ENCODE measurements around the gene FREM2. TPM values are rescaled to one million over a fixed set of nuclear protein-coding genes. Genes with fewer than 3 reads are reported as not detected.

The FREM2 gene
- total and polyA plus RNA-seq, 2 of the 4 experiments (the other 2 are of a cell fraction): not detected

DNA sequence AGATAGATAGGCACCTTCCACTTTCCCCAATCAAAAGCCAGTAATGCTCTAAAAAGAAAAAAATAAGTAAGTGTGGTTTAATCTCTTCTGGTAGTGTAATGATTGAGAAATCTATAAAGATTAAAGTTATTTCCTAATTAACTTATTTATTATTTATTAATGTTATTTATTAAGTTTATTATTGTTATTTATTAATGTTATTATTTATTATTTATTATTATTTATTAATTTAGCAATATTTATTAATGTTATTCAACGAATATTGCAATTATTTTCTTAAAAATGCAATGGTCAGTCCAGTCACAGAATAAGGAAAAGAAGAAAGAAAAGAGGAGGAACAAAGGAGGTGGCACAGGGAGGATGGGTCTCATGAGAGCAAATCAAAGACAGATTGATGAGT lies 100.7 kb downstream of the FREM2 start:
- H3K79me1 ChIP-seq (ENCODE audit: low read depth in 1 of 2, low read length in 2 of 2): no peaks in the 10 kb centered on the region
- H3K4me2 ChIP-seq (ENCODE audit: low read depth, low read length): no peak overlapping the region
- no TSS peak for BruUV-seq (replicated peaks)
- DNase-seq: no peak
- WGBS, 2 experiments (ENCODE audit: extremely low coverage in 2 of 2, insufficient read length in 1 of 2): no CpG with 5 or more reads among the region's 1 CpG
- in situ Hi-C loops (cut with MboI; ENCODE audit: low sequenced_read_pairs) (no loop called here), intact Hi-C loops (cut with micrococcal nuclease) (no loop called here), dilution Hi-C loops (cut with HindIII; ENCODE audit: low sequenced_read_pairs, unreplicated experiment) (no loop called here)
- H3K4me3 ChIP-seq (ENCODE audit: insufficient read depth, low read depth, low read length): no peak overlapping the region
- ChIA-PET CTCF (no interaction called here), POLR2A (ENCODE audit: unreplicated experiment) (no interaction called here)
- no peak overlapping the region for H4K8ac ChIP-seq (ENCODE audit: low read depth in 2 of 2, low read length in 2 of 2)
- no peak overlapping the region for H3K23ac ChIP-seq (ENCODE audit: low read depth, low read length)
- H3K14ac ChIP-seq (replicated peaks; ENCODE audit: low read depth, low read length): no peak overlapping the region
- no peak overlapping the region for H3K27ac ChIP-seq (ENCODE audit: insufficient read depth, low read length)
- H3K18ac ChIP-seq (ENCODE audit: low read depth, low read length): no peak overlapping the region
- H2BK15ac ChIP-seq (ENCODE audit: low read depth, low read length): no peak overlapping the region
- no peaks in the 10 kb centered on the region for H3K9me1 ChIP-seq (ENCODE audit: insufficient read depth, low read length)
- no peak overlapping the region for H4K91ac ChIP-seq (ENCODE audit: insufficient read depth, low read depth, low read length)
- no peaks in the 10 kb centered on the region for H3K27me3 ChIP-seq (ENCODE audit: control insufficient read depth, insufficient read depth, low read length)
- H3K4ac ChIP-seq (ENCODE audit: low read depth, low read length): no peak overlapping the region
- no peak overlapping the region for H4K5ac ChIP-seq (ENCODE audit: low read depth, low read length)
- H3K4me1 ChIP-seq (ENCODE audit: control insufficient read depth, insufficient read depth, low read length): no peaks in the 10 kb centered on the region
- no peak for TF ChIP-seq CEBPB (IDR thresholded peaks at IDR 0.05; ENCODE audit: low read depth, low read length)
- no peak for TF ChIP-seq POLR2A (IDR thresholded peaks at IDR 0.05; ENCODE audit: low read depth, low read length)
- TF ChIP-seq, protein P1, sequence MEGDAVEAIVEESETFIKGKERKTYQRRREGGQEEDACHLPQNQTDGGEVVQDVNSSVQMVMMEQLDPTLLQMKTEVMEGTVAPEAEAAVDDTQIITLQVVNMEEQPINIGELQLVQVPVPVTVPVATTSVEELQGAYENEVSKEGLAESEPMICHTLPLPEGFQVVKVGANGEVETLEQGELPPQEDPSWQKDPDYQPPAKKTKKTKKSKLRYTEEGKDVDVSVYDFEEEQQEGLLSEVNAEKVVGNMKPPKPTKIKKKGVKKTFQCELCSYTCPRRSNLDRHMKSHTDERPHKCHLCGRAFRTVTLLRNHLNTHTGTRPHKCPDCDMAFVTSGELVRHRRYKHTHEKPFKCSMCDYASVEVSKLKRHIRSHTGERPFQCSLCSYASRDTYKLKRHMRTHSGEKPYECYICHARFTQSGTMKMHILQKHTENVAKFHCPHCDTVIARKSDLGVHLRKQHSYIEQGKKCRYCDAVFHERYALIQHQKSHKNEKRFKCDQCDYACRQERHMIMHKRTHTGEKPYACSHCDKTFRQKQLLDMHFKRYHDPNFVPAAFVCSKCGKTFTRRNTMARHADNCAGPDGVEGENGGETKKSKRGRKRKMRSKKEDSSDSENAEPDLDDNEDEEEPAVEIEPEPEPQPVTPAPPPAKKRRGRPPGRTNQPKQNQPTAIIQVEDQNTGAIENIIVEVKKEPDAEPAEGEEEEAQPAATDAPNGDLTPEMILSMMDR (conservative IDR thresholded peaks at IDR 0.05; ENCODE audit: low read depth, low read length): no peak
- TF ChIP-seq CHD1 (IDR thresholded peaks at IDR 0.05; ENCODE audit: low read depth, low read length): no peak
- TF ChIP-seq, protein P2, sequence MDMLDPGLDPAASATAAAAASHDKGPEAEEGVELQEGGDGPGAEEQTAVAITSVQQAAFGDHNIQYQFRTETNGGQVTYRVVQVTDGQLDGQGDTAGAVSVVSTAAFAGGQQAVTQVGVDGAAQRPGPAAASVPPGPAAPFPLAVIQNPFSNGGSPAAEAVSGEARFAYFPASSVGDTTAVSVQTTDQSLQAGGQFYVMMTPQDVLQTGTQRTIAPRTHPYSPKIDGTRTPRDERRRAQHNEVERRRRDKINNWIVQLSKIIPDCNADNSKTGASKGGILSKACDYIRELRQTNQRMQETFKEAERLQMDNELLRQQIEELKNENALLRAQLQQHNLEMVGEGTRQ (IDR thresholded peaks at IDR 0.05; ENCODE audit: low read depth, low read length): no peak
- no peak for TF ChIP-seq RAD21 (IDR thresholded peaks at IDR 0.05; ENCODE audit: low read length)
- TF ChIP-seq MAZ (IDR thresholded peaks at IDR 0.05; ENCODE audit: borderline replicate concordance, low read depth, low read length): no peak
- no peak for TF ChIP-seq RCOR1 (IDR thresholded peaks at IDR 0.05; ENCODE audit: insufficient replicate concordance, low read length)
- TF ChIP-seq MXI1 (IDR thresholded peaks at IDR 0.05; ENCODE audit: borderline replicate concordance, low read depth, low read length): no peak
- no peak for TF ChIP-seq NFE2L2 (IDR thresholded peaks at IDR 0.05; ENCODE audit: low read depth, low read length)
- TF ChIP-seq SMC3 (IDR thresholded peaks at IDR 0.05; ENCODE audit: low read depth, low read length): no peak
- TF ChIP-seq, protein P3, sequence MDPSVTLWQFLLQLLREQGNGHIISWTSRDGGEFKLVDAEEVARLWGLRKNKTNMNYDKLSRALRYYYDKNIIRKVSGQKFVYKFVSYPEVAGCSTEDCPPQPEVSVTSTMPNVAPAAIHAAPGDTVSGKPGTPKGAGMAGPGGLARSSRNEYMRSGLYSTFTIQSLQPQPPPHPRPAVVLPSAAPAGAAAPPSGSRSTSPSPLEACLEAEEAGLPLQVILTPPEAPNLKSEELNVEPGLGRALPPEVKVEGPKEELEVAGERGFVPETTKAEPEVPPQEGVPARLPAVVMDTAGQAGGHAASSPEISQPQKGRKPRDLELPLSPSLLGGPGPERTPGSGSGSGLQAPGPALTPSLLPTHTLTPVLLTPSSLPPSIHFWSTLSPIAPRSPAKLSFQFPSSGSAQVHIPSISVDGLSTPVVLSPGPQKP (IDR thresholded peaks at IDR 0.05; ENCODE audit: borderline replicate concordance, low read depth, low read length): no peak
- TF ChIP-seq BHLHE40 (IDR thresholded peaks at IDR 0.05; ENCODE audit: low read depth, low read length): no peak
- no peak for TF ChIP-seq RFX5 (IDR thresholded peaks at IDR 0.05; ENCODE audit: low read depth, low read length)
- no peak for TF ChIP-seq FOS (IDR thresholded peaks at IDR 0.05; ENCODE audit: low read depth, low read length)
- TF ChIP-seq MAFK (IDR thresholded peaks at IDR 0.05; ENCODE audit: low read depth, low read length): no peak
- H3K9ac ChIP-seq (ENCODE audit: low read depth, low read length): no peak overlapping the region
- H3K9me3 ChIP-seq (ENCODE audit: control insufficient read depth, insufficient read depth, low read length): no peaks in the 10 kb centered on the region
- H2AK9ac ChIP-seq (replicated peaks; ENCODE audit: low read depth, low read length, poor library complexity): no peak overlapping the region
- no peak overlapping the region for H2BK5ac ChIP-seq (ENCODE audit: low read depth, low read length, poor library complexity, severe bottlenecking)
- no peak overlapping the region for H2BK20ac ChIP-seq (ENCODE audit: low read depth, low read length)
- H2AK5ac ChIP-seq (ENCODE audit: low read depth, low read length): no peak overlapping the region
- H3K56ac ChIP-seq (ENCODE audit: extremely low read depth, insufficient read depth, low read length): no peak overlapping the region
- H2AFZ ChIP-seq (replicated peaks; ENCODE audit: low read length, poor library complexity): no peak overlapping the region
- ATAC-seq (ENCODE audit: low read depth): no peak
- no peaks in the 10 kb centered on the region for H4K20me1 ChIP-seq (ENCODE audit: insufficient read depth, low read length)
- H2BK120ac ChIP-seq (ENCODE audit: low read depth, low read length): no peak overlapping the region
- H3K36me3 ChIP-seq (ENCODE audit: control insufficient read depth, insufficient read depth, low read length): no peaks in the 10 kb centered on the region

Data from IMR-90 (cell line).